ENCODE data around the gene MET. TPM values are rescaled to one million over a fixed set of nuclear protein-coding genes. Genes with fewer than 3 reads are reported as not detected.

The MET gene
- total and polyA plus RNA-seq, 2 of the 8 experiments (the other 6 are each of a cell fraction or from before 2014, with no cell fraction given), result 3.5 to 12.9 TPM

DNA sequence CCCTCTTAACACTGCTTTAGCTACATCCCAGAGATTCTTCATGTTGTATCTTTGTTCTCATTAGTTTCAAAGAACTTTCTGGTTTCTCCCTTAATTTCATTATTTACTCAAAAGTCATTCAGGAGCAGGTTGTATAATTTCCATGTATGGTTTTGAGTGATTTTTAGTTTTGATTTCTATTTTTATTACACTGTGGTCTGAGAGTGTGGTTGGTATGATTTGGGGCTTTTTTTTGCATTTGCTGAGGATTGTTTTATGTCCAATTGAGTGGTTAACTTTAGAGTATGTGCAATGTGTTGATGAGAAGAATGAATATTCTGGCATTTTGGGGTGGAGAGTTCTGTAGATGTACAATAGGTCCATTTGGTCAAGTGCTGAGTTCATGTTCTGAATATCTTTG lies 152.5 kb downstream of the MET start:
- FAIRE-seq, result no peak
- H3K36me3 ChIP-seq (ENCODE audit: control insufficient read depth in 2 of 4, insufficient read depth in 4 of 4, low read length in 3 of 4), result no peaks in the 10 kb centered on the region

More for the DNA sequence above, 152.5 kb downstream of the MET start:
- CTCF ChIA-PET (ENCODE audit: partially characterized antibody), result no interaction called here
- Histone ChIP-seq H2BK20ac (ENCODE audit: low read length) (no peak overlapping the region), H4K8ac (ENCODE audit: extremely low read depth, insufficient read depth, low read length) (no peak overlapping the region), H3K14ac (ENCODE audit: insufficient read length) (no peak overlapping the region), H3K9ac (replicated peaks in 1 of 4; ENCODE audit: extremely low read depth in 1 of 4, low read depth in 3 of 4, low read length in 3 of 4) (no peak overlapping the region), H2AFZ (ENCODE audit: low read length) (no peak overlapping the region), H3K4me1 (replicated peaks in 1 of 4; ENCODE audit: control insufficient read depth in 3 of 4, insufficient read depth in 4 of 4, low read length in 3 of 4) (no peaks in the 10 kb centered on the region), H3K4me2 (ENCODE audit: insufficient read depth in 1 of 2, low read depth in 2 of 2, low read length in 2 of 2) (no peak overlapping the region), H3K4ac (replicated peaks; ENCODE audit: insufficient read length, low read depth, low read length) (no peak overlapping the region), H3K18ac (ENCODE audit: extremely low read depth, low read length) (no peak overlapping the region), H3K23ac (ENCODE audit: insufficient read length) (no peak overlapping the region), H4K20me1 (replicated peaks in 1 of 2; ENCODE audit: control insufficient read depth in 1 of 2, insufficient read depth in 2 of 2, low read length in 2 of 2) (no peaks in the 10 kb centered on the region), H3K27ac (ENCODE audit: low read depth, low read length) (no peak overlapping the region), H4K5ac (ENCODE audit: insufficient read length, low read depth, low read length) (no peak overlapping the region), H4K91ac (replicated peaks; ENCODE audit: insufficient read length, low read length) (no peak overlapping the region), H2BK5ac (ENCODE audit: low read depth, low read length) (no peak overlapping the region), H3K4me3 (ENCODE audit: extremely low read depth in 1 of 4, insufficient read depth in 2 of 4, low read depth in 3 of 4, low read length in 4 of 4) (no peak overlapping the region), H3K27me3 (replicated peaks in 1 of 4; ENCODE audit: control insufficient read depth in 3 of 4, extremely low read depth in 1 of 4, insufficient read depth in 3 of 4, low read length in 3 of 4) (no peaks in the 10 kb centered on the region), H3K9me3 (ENCODE audit: insufficient read depth in 2 of 2, low read depth in 1 of 2, low read length in 1 of 2) (no peaks in the 10 kb centered on the region), H2BK120ac (replicated peaks; ENCODE audit: low read depth, low read length) (no peak overlapping the region), H3K79me1 (ENCODE audit: low read depth, low read length) (no peaks in the 10 kb centered on the region), H3K79me2 (ENCODE audit: control insufficient read depth in 1 of 2, insufficient read depth in 2 of 2, low read length in 2 of 2) (no peaks in the 10 kb centered on the region), H2AK5ac (ENCODE audit: low read depth, low read length) (no peak overlapping the region), H2BK12ac (ENCODE audit: low read depth, low read length) (no peak overlapping the region), H2BK15ac (ENCODE audit: low read length) (no peak overlapping the region), H3K23me2 (ENCODE audit: low read depth, low read length) (no peaks in the 10 kb centered on the region), H3K56ac (replicated peaks; ENCODE audit: insufficient read length, low read depth, low read length) (no peak overlapping the region)
- TF ChIP-seq NRF1 (IDR thresholded peaks at IDR 0.05; ENCODE audit: low read depth, low read length), result no peak
- DNase-seq (ENCODE audit: low read depth in 1 of 2, low spot score in 2 of 2), result no peak
- POLR2A ChIA-PET (ENCODE audit: partially characterized antibody), result no interaction called here
